GM18870 (cell line): Measurements from ENCODE around the gene SIGLEC10.
"Not testable (repeated sequence)": the region's sequence is repeated elsewhere in the genome, so short reads cannot be mapped to it uniquely, and the experiment has no call there.

Experiments
- ATAC-seq: cut with Tn5 transposase; IDR thresholded peaks from one replicate; pipeline ENCODE4 v1.9.1; 2021; ENCODE audit warnings: moderate library complexity; ENCODE audit not compliant: unreplicated experiment

Gene SIGLEC10

DNA sequence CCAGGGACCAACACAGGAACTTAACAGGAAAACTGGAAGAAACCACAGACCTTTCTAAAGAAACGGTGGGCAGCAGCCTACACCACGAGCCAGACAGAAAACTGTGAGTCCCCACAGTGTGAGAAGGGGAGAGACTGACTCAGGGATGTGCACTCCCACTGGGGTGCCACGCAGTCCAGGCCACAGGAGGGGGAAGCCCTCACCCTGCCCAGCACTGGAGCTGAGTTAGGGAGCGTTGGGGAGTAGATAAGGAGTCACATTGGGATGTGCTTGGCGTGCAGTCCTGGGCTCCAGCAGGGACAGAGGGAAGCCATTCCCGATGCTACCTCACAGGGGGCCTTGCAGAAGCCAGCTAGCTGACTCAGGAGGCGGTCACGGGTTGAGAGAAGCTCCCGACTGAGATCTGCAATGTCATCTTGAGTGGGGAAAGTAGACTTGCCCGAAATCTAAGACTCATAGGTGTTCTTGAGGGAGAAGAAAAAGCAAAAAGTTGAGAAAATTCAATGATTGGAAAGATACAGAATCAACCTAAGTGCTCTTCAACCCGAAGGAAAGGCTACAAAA is 23.5 kb upstream of the SIGLEC10 start:
- no peak for ATAC-seq

DNA sequence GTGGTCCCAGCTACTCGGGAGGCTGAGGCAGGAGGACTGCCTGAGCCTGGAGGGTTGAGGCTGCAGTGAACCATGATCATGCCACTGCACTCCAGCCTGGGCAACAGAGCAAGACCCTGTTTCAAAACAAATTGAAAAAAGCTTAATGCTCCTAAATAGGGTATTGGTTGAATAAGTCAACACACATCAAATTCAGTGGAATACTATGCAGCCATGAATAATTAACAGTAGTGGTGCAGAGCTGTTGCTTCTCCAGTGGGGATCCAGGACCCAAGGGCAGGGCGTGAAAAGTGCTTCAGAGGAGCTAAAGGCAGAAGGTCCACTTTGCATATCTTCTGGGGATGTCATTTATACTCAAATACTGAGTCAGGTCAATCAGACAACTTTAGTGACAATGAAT is 22.6 kb upstream of the SIGLEC10 start:
- ATAC-seq, result no peak

DNA sequence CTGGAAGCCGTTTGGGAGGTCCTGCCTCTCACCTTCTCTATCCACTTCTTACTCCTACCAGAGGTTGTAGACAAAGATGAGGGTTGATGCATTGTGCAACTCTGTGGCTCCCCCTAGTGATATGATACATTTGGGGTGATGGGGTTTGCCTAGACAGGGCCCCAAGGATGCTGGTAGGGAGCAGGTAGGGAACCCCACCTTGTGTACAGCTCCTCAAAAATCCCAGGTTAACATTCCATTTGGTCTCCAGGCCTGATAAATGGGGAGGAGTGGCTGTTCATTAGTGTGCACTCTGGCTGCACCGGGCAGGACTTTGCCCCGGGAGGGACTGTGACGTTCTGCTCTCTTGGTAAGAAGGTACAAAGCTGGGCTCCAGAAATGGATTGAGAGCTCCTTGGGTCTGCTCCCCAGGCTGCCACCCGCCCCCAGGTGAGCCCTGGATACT is 21.6 kb upstream of the SIGLEC10 start:
- ATAC-seq, result no peak

DNA sequence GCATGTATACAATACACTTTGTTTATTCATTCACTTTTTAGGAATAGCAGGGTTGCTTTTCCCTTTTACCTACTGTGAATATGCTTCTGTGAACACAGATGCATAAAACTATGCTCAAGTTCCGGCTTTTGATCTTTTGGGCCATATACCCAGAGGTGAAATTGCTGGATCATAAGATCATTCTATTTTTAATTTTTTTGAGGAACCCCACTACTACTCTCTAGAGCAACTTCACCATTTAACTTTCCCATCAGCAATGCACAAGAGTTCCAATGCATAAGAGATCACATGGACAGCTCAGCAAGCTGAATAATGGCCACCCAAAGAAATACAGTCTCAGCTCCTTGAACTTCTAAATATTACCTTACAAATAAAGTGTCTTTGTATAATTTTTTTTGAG is 17.0 kb upstream of the SIGLEC10 start:
- ATAC-seq, result no peak

DNA sequence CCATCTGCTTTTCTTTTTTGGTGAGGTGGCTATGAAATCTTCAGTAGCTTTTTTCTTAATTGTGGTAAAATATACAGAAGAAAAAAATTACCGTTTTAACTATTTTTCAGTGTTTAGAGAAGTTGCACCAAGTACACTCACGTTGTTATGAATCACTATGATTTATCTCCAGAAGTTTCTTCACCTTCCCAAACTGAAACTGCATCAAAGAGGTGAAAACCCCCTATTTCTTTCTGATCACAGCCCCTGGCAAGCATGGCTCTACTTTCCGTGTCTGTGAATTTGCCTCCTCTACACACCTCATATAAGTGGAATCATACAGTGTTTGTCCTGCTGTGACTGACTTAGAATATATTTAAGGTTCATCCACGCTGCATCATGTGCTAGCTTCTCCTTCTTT is 15.6 kb upstream of the SIGLEC10 start:
- no peak for ATAC-seq

DNA sequence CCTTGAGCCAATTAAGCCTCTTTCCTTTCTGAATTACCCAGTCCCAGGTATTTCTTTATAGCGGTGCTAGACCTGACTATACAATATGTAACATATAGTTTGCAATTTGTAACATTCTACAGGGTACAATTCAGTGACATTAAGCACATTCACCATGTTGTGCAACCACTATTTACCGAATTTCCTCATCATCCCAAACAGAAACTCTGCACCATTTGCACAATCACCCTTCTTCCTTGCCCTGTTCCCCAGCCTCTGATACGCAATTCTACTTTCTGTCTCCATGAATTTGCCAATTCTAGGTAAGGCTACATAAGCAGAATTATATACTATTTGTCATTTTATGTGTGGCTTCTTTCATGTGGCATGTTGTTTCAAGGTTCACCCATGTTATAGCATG is 13.7 kb upstream of the SIGLEC10 start:
- ATAC-seq, result no peak

DNA sequence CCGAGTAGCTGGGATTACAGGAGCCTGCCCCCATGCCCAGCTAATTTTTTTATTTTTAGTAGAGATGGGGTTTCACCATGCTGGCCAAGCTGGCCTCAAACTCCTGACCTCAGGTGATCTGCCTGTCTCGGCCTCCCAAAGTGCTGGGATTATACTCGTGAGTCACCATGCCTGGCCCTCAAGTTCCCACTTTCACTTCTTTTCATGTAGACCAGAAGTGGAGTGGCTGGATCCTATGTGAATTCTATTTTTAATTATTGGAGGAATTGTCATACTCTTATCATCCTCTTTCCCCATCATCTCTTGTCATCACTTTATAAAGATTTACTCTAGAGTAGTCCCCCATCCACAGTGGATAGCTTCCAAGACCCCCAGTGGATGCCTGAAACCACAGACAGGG is 12.8 kb upstream of the SIGLEC10 start:
- no peak for ATAC-seq

DNA sequence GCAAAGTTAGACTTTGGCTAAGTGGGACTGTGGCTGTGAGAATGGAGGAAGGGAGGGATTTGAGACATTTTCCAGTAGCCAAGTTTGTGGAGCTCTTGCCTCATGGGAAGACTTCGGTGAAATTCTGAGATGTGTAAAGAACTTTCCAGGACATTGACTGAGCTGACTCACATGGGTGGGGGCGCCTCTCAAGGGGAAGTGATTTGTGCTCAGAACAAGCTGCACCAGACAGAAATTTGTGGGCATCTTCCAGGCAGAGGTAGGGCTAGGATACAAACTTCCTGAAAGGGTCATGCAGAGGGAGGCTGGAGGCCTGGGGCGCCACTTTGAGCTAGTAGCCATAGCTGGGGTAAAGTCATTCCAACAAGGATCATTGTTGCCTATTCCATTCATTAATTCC is 9.8 kb upstream of the SIGLEC10 start:
- no peak for ATAC-seq

DNA sequence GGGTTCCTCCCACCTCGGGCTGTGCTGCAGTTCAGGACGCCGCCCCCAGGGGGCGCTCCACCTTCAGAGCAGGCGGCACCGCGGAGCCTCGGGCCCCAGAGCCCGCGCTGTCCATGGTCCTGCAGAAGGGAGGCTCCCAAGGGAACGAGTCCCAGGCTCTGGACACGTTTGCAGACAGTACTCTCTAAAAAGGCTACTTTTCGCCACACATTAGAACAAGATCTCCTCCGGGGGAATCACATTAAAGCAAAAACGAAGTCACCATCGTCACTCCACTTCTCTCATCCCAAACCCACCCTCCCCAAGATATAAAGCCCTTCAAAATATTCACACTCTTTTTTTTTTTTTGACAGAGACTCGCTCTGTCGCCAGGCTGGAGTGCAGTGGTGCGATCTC is 4.6 kb upstream of the SIGLEC10 start:
- ATAC-seq, result no peak

DNA sequence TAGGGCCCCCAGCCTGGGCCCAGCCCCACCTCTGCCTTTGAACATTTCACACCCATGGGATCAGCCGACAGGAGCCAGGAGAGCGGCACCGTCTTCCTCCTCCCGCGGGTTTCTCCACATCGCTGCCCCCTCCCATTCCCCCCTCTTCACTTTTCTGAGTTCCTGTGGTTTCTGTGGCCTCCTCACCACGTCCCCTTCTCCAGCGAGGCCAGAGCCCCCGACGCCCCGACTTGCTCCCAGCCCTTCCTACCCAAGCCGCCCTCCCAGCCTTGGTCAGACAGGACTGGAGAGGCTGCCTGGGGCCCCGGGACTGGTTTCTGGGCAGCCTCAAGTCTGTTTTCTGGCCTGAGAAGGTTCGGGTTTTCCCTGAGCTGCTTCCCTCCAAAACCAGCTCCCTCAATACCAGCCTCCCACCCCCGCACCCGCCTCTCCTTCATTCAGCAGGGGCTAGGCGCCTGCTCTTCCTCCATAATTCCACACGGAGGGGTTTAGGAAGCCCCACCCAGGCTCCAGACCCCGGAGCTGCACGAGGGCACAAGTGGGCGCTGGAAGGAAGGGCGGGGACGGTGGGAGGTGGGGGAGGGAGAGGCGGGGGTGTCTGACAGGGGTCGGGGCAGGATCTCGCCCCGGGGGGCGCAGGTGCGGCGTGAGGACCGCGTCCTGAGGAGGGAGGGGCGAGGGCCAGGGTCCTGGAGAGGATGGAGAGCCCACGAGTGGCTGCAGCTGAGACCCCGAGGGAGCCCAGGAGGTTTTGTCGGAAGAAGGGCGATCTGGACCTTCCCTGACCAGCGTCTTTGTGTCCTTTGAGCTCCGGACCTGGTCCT is 4.0 kb upstream of the SIGLEC10 start:
- ATAC-seq, result no peak

DNA sequence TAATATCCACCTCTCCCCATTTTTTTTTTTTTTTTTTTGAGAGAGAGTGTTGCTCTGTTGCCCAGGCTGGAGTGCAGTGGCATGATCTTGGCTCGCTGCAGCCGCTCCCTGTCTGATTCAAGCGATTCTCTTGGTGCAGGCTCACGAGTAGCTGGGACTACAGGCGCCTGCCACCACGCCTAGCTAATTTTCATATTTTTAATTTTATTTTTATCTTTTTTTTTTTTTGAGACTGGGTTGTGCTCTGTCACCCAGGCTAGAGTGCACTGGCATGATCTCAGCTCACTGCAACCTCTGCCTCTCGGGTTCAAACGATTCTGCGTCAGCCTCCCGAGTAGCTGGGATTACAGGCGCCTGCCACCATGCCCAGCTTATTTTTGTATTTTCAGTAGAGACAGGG is 3.1 kb upstream of the SIGLEC10 start:
- ATAC-seq, result not testable (repeated sequence)

DNA sequence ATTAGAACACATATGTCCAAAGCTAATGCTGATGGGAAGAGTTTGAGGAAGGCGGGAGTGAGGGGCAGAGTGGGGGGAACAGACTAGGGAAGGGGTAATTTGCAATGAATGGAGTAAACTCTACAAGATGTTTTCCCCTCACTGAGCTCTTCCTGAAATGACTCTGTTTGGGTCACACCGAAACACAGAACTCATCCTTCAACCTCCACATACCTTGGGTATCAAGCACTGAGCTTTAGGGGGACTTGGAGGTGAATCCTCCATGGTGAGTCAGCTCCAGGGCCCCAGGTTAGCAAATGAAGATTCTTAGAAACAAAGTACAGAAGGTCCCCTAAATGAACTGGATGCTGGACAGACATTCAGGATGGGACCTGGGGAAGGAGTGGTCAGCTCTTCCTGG is 1.3 kb upstream of the SIGLEC10 start:
- ATAC-seq, result no peak

DNA sequence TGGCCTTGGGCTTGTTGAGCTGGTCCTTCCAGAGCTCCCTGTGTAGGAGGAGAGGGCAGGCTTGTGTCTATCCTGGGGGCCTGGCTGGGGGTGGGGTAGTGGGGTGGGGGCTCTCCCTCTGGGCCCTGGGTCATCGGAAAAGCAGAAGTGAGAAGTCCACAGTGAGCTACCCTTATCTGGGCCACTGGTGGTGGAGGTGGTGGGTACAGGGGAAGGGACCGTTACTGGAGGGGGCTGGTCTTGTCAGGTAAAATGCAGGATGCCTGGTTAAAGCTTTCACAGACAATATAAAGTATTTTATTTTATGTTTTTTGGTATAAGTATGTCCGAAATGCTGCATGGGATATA is 342 bp upstream of the SIGLEC10 start:
- no peak for ATAC-seq

DNA sequence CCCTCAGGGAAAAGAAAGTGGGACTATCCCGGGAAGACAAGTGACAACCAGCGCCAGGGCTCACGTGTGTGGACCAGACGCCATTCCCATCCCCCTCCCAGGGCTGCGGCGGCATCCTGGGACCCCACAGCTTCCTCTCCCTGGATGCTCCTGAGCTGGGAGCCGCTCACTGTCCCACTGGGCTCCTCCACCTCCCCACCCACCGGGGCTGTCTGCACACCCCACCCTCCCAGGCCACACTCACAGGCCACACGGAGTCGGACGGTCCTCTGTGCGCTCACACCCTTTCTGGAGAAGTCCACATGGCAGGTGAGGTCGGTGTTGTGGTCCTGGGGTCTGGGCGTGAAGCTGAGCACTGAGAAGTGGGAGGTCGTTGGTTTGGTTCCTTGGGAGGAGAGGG is 1.0 kb downstream of the SIGLEC10 start:
- not testable (repeated sequence) for ATAC-seq

DNA sequence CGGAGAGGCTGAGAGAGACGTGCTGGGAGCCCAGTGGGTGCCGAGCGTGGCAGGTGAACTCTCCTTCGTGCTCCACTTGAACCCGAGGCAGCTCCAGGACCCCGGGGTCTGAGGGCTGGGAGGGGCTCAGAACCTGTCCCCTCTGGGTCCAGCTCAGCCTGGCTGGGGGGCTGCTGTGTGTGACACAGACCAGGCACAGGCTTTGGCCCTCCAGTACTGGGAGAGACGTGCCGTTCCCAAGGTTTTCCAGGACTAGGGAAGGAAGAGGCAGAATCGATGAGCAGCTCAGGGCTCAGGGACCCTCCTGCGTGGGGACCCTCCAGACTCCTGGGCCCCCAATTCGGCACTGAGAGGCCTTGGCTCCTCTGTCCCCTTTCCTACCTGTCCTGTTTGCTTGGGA is 2.3 kb downstream of the SIGLEC10 start:
- ATAC-seq, result no peak

DNA sequence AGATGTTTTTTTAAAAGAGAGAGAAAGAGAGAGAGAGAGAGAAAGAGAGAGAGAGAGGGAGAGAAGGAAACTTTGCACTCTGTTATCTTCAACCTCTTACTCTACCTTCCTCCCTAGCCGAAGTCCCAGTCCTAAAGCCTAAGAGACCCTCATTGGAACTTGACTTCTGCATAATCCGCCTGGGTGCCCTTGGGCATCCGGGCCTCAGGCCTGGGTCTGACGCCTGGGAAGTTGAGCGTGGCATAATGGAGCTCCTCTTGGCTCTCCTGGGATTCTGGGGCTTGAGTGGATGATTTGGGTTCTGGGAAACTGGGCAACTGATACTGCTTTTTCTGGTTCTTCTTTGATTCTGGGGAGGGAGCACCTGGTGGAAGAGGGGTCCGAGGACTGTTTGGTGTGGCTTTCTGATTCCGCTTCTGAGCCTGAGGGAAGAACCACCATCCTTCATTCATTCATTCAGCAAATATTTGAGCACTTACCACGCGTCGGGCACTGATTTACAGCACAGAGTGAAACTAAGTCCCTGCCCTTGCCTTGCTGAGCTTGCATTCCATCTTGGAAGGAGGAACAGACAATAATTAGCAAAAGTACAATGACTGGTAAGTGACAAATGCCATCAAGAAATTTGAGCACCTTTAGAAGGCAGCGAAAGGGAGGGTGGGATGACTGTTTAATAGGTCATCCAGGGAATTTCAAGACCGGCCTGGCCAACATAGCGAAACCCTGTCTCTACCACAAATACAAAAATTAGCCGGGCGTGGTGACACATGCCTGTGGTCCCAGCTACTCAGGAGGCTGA is 6.3 kb downstream of the SIGLEC10 start:
- no peak for ATAC-seq

DNA sequence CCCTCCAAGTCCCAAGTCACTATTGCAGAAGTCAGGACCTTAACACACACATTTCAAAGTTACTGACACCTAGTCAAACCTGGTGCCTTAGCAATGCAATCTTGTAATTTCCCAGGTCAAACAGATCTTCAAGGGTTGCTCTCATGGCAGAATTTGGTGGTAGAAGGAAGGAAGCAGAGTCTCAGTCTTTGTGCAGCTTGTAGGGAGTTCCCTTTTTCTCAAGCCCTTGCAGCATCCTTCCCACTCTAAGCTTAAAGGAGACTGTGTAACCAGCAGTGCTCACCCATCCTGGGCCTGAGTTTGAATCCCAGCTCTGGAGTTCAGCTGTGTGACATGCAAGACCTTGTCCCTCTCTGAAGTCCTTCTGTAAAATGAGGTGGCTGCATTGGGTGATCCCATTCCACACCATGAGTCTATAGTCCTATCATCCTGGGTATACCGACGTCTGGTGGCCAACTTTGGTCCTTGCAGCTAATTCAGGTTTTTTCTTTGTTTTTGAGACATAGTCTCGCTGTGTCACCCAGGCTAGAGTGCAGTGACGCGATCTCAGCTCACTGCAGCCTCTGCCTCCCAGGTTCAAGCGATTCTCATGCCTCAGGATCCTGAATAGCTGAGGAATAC is 9.8 kb downstream of the SIGLEC10 start:
- no peak for ATAC-seq

DNA sequence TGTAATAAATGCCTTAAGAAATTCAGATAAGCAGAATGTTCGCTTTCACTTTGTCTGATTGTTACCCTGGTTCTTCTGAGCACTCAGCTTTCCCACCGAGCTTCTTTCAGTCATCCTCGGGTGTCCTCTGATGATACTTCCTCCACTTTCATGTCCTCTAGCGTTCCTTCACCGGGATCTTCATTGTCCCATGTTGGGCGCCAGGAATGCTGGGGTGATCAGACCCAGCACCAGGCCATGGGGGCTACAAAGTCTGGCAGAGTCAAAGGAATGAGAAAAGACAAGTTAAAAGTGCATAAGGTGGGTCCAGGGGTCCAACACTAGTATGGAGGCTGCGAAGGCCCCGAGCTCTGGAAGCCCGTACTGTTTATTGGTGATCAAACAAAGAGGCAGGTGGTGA is 15.3 kb downstream of the SIGLEC10 start:
- no peak for ATAC-seq

DNA sequence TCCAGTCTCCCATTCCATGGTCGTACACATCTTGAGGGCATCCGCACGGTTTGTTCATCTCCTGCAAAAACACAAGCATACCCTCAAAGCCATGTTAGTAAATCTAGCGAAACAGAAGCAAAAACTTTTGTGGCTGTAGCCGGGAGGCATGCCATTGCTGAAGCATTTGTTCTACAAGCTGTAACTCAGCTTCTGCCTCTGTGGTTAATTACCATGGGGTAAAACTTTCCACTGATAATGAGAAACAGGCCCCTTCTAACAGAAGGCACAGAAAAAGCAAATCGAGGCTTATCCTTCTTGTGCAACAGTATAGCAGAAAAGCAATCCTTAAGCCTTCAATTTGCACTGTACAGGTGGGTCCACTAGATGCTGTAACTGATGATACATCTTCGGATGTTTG is 17.5 kb downstream of the SIGLEC10 start:
- not testable (repeated sequence) for ATAC-seq

DNA sequence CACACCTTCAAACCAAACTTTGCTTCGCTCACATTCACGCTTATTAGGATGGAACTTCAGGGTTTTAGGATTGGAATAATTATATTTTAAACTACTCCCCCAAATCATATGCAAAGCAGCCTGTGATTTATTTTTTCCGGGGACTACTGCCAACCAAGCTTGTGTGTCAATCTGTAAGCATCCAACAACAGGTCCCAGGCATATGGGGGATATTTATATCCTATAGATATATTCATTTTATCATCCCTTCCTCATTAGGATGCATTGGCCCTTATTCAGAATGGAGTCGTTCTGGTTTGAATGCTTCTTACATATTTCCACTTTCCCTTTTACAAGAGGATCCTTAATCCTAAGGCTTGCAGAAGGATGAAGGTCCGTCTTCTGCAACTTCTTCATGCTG is 18.2 kb downstream of the SIGLEC10 start:
- ATAC-seq, result no peak

DNA sequence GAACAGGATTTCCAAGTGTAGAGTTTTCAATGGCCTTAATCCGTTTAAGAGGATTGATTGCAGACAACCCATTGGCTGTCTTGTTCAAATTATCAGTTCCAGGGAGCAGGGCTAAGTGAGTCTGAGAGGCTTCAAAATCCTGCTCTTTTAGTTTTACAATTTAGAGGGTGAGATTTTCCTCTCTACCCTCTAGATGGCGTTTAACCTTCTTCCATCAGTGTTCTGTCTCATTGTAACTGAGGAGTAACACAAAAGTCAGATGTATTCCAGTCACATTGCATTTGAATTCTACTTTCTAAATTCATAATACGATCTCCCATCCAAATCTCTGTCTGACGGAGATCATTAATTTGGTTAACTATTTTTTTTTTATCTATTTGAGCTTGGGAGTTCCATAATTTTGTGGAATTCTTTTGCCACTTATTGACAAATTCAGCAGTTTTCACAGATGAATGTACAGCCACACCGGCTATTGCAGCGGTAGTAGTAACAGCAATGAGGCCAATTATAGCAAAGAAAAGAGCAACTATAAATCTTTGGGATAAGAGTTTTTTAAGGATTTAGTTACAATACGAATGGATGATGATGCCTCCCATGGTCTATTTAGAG is 19.2 kb downstream of the SIGLEC10 start:
- no peak for ATAC-seq
